ENCODE data around the gene VIPR2.

Gene VIPR2

DNA sequence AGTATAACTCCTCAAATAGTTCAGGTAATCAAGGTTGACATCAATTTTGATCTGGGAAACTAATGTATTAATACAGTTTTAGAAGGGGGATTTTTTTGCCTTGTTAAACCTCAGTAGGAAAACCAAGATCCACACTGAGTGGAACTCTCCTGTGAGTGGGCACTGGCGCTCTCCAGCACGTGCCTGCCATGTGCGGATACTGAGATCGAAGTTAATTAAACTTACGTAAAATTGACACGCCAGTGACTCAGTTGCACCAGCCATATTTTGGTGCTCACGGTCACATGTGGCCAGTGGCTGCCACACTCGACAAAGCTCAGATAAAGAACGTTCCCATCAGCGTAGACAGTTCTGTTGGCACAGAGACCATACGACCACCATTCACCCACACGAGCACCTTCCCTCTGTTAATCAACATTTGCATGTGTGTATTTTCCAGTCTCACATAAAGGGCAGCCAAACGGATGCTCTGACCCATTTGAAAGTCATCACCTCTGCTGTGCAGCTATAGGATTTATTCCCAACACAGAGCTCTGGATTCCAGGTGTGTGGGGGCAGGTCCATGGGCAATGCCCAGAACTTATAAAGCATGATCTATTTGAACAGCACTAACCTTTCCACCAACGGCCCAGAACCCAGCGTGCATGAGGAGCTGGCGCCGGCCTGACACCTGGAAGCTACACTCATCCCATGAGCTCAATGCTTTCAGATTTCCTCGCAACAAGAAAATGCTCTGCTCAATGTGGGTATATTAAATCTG, 77.7 kb downstream of the VIPR2 start:
- H3K27ac ChIP-seq, result no peak overlapping the region
- TF ChIP-seq, protein P1, sequence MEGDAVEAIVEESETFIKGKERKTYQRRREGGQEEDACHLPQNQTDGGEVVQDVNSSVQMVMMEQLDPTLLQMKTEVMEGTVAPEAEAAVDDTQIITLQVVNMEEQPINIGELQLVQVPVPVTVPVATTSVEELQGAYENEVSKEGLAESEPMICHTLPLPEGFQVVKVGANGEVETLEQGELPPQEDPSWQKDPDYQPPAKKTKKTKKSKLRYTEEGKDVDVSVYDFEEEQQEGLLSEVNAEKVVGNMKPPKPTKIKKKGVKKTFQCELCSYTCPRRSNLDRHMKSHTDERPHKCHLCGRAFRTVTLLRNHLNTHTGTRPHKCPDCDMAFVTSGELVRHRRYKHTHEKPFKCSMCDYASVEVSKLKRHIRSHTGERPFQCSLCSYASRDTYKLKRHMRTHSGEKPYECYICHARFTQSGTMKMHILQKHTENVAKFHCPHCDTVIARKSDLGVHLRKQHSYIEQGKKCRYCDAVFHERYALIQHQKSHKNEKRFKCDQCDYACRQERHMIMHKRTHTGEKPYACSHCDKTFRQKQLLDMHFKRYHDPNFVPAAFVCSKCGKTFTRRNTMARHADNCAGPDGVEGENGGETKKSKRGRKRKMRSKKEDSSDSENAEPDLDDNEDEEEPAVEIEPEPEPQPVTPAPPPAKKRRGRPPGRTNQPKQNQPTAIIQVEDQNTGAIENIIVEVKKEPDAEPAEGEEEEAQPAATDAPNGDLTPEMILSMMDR (conservative IDR thresholded peaks at IDR 0.05), result no peak
- no peak for TF ChIP-seq ZFX (IDR thresholded peaks at IDR 0.05)

DNA sequence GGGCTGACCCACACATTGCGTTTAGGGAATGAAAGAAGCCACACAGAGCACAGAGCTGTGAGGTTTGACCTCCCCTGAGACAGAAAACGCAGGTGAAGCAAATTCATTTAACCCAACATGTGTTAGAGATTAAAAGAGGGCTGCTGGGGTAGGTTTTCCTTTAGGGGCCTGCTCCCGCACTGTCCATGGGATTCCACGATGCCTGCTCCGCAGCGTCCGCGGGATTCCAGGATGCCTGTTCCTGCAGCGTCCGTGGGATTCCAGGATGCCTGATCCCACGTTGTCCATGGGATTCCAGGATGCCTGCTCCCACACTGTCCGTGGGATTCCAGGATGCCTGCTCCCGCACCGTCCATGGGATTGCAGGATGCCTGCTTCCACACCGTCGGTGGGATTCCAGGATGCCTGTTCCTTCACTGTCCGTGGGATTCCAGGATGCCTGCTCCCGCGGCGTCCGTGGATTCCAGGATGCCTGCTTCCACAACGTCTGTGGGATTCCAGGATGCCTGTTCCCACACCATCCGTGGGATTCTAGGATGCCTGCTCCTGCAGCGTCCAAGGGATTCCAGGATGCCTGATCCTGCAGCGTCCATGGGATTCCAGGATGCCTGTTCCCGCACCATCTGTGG, 78.7 kb downstream of the VIPR2 start:
- H3K27ac ChIP-seq, result no peak overlapping the region
- no peak for TF ChIP-seq ZFX (IDR thresholded peaks at IDR 0.05)
- TF ChIP-seq, protein P1 (conservative IDR thresholded peaks at IDR 0.05), result no peak

DNA sequence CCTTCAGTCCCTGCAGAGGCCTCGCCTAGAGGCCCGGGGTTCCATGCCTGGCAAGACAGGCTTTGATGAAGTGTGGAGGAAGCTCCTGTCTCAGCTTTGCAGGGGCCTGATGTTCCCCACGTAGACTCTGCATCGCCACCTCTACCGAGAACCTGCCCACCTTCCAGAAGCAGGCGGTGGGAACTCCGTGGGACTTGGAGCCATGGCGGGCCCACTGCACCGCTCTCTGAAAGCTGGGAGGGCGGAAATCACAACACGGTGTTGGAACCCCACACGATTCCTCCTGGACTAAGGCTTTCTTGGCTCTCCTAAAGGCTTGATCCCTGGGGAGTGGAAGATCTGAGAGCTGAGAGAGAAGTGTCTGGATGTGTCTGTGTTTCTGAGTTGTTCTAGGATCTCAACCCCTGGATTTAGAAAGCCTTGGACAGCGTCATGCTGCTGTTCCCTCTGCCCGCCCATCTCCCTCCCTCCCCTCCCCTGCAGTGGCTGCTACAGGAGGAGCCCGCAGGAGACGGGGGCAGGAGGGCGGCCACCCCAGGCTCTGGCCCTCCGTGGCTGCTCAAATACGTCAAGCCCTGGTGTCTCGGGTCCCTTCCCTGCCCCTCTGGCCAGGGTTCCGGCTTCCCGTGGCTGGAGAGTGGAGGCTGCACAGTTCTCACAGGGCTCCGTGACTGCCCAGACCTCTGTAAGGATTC, 79.7 kb downstream of the VIPR2 start:
- TF ChIP-seq, protein P1 (conservative IDR thresholded peaks at IDR 0.05), result no peak
- TF ChIP-seq ZFX (IDR thresholded peaks at IDR 0.05), result no peak
- H3K27ac ChIP-seq, result no peak overlapping the region

DNA sequence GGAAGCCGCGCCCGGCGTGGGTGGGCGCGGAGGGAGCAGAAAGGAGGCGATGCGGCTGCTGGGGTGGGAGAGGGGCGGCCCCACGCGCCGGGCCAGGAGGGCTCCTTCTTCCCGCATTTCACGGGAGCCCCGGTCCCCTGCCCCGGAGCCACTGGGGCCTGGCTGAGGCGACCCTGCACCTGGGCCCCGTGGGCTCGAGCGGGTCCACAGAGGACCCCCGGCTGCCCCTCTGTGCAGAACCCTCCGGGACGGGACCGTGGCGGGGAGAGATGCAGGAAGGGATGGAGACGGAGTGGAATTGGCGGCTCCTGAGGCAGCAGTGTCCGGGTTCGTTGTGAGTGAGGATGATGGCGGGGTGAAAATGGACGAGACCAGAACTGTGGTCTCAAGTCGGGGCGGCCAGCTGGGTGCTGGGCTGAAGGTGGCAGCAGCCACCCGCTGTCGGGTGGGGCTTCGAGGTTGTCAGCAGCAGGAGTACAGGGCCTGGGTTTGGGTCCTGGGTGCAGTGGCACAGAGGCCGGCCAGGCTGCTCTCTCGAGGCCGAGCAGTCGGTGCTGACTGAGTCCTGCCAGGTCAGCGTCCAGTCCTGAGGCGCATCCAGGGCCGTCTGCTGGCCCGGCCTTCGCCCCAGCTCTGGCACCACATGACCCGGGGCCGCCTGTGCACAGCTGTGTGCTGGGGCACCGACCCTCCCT, 80.4 kb downstream of the VIPR2 start:
- TF ChIP-seq, protein P1 (conservative IDR thresholded peaks at IDR 0.05), result no peak
- TF ChIP-seq ZFX (IDR thresholded peaks at IDR 0.05), result no peak
- no peak overlapping the region for H3K27ac ChIP-seq

DNA sequence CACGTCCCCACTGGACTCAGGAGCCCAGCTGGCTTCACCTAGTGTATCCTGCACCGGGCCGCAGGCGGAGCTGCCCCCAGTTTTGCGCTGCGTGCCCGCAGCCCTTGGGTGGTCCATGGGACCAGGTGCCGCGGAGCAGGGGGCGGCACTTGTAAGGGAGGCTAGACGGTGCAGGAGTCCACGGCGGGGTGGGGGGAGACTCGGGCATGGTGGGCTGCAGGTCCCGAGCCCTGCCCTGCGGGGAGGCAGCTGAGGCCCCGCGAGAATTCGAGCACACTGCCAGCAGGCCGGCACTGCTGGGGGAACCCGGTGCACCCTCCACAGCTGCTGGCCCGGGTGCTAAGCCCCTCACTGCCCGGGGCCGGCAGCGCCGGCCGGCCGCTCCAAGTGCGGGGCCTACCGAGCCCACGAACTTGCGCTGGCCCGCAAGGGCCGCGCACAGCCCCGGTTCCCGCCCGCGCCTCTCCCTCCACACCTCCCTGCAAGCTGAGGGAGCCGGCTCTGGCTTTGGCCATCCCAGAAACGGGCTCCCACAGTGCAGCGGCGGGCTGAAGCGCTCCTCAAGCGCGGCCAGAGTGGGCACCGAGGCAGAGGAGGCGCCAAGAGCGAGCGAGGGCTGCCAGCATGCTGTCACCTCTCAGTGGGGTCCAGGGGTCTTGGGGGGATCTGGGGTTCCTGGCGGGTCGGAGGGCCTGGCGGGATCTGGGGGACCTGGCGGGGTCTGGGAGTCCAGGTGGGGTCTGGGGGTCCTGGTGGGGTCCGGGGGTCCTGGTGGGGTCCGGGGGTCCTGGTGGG, 81.4 kb downstream of the VIPR2 start:
- H3K27ac ChIP-seq, result no peak overlapping the region
- TF ChIP-seq ZFX (IDR thresholded peaks at IDR 0.05), result no peak
- TF ChIP-seq, protein P1 (conservative IDR thresholded peaks at IDR 0.05), result no peak

DNA sequence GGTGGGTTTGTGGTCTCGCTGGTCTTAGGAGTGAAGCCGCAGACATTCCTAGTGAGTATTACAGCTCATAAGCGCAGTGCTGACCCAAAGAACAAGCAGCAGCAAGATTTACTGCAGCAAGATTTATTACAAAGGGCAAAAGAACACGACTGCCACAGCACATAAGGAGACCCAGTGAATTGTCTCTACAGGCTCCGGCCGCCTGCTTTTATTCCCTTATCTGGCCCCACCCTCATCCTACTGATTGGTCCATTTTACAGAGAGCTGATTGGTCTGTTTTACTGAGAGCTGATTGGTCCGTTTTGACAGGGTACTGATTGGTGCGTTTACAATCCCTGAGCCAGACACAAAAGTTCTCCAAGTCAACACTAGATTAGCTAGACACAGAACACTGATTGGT, 82.1 kb downstream of the VIPR2 start:
- no peak for TF ChIP-seq ZFX (IDR thresholded peaks at IDR 0.05)
- H3K27ac ChIP-seq, result no peak overlapping the region

DNA sequence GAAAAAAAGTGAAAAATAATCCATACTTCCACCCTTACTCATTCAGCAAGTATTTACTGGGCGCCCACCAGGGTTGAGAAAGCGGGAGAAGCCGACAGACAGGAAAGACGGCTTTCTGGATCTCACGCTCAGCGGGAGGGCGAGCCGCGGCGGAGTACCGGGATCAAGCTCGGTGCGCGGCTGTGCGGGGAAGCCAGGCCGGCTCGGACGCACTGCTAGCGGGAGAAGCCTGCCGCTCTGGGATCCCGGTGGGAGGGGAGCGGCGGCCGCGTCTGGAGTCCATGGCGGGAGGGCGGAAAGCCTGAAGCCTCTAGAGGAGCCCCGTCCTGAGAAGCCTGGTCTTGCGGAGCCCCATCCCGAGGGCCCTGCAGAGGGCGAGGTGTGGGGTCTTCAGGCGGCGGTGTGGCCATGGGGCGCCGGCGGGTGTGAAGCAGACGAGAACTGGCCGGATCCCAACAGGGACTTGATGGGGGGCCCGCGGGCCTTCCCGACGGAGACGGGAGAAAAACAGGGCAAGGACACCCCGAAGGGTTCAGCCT, 82.9 kb downstream of the VIPR2 start:
- TF ChIP-seq, protein P1 (conservative IDR thresholded peaks at IDR 0.05), result no peak
- TF ChIP-seq ZFX (IDR thresholded peaks at IDR 0.05), result no peak
- no peak overlapping the region for H3K27ac ChIP-seq
